Activated CD4-positive, alpha-beta T cell treated with anti-CD3 and anti-CD28 coated beads, Interleukin-2, amount 10 ng/mL, durations not matched to agents 24 days and 14 days (primary cell): ENCODE measurements around the gene WDR88. TPM values are rescaled to one million over a fixed set of nuclear protein-coding genes. Genes with fewer than 3 reads are reported as not detected.
A peak's percentile ranks its signal among the peaks of the same experiment; 100 is the strongest.

Experiments used
- DNase-seq: peaks from one replicate; pipeline ENCODE4 v3.0.0; 2022
- H3K27ac Mint-ChIP-seq: one replicate; pipeline ENCODE4 v1.8.0; 2022; ENCODE audit warnings: mild to moderate bottlenecking, mixed read lengths
- H3K27me3 Mint-ChIP-seq: one replicate; pipeline ENCODE4 v1.8.0; 2022; ENCODE audit warnings: mixed read lengths
- H3K36me3 Mint-ChIP-seq: one replicate; pipeline ENCODE4 v1.8.0; 2022; ENCODE audit warnings: low read depth, mild to moderate bottlenecking, mixed read lengths
- H3K4me1 Mint-ChIP-seq: one replicate; pipeline ENCODE4 v1.8.0; 2021; ENCODE audit warnings: mixed read lengths
- H3K4me3 Mint-ChIP-seq: one replicate; pipeline ENCODE4 v1.8.0; 2022; ENCODE audit warnings: mild to moderate bottlenecking, moderate library complexity, mixed read lengths
- H3K9me3 Mint-ChIP-seq: one replicate; pipeline ENCODE4 v1.8.0; 2021; ENCODE audit warnings: mixed read lengths
- intact Hi-C: fragments of 100-400 bp; cut with micrococcal nuclease; formaldehyde crosslinking; loops from one replicate; pipeline ENCODE4 v1.15.1; 2023
- total RNA-seq: library from RNA; stranded (reverse); gene quantifications from 2 replicates; pipeline ENCODE4 v1.2.3, GENCODE V29; 2022

Gene WDR88
- total RNA-seq, 1 donor from 2014 or later, result not detected

GRCh38 chr19:33191501-33191900 is 59.6 kb downstream of the WDR88 start:
- no peak for DNase-seq
- H3K27me3 Mint-ChIP-seq, result peaks cover 41% of the 10 kb centered on the region
- H3K36me3 Mint-ChIP-seq, result no peaks in the 10 kb centered on the region
- no peaks in the 10 kb centered on the region for H3K4me1 Mint-ChIP-seq
- no peaks in the 10 kb centered on the region for H3K9me3 Mint-ChIP-seq
- no peak overlapping the region for H3K27ac Mint-ChIP-seq
- no peak overlapping the region for H3K4me3 Mint-ChIP-seq
- intact Hi-C loops, result no loop called here

- Mint-ChIP-seq H3K36me3 (no peaks in the 10 kb centered on the region), H3K4me3 (no peak overlapping the region), H3K27me3 (peaks cover 45% of the 10 kb centered on the region), H3K4me1 (no peaks in the 10 kb centered on the region), H3K27ac (no peak overlapping the region), H3K9me3 (no peaks in the 10 kb centered on the region)
- no peak for DNase-seq
- intact Hi-C loops, result no loop called here
Measured at GRCh38 chr19:33192010-33192409, 60.1 kb downstream of the WDR88 start.

GRCh38 chr19:33193269-33193864 is 61.5 kb downstream of the WDR88 start:
- H3K27ac Mint-ChIP-seq, result no peak overlapping the region
- H3K9me3 Mint-ChIP-seq, result no peaks in the 10 kb centered on the region
- peak overlapping the region; percentile 39 for H3K4me3 Mint-ChIP-seq
- no peaks in the 10 kb centered on the region for H3K36me3 Mint-ChIP-seq
- DNase-seq, result no peak
- intact Hi-C loops, result no loop called here
- peaks cover 45% of the 10 kb centered on the region for H3K27me3 Mint-ChIP-seq
- H3K4me1 Mint-ChIP-seq, result no peaks in the 10 kb centered on the region

- no peaks in the 10 kb centered on the region for H3K36me3 Mint-ChIP-seq
- peaks cover 45% of the 10 kb centered on the region for H3K27me3 Mint-ChIP-seq
- H3K4me3 Mint-ChIP-seq, result peak within 1 kb of the TSS; percentile 40
Measured at GRCh38 chr19:33193865-33194362, 62.0 kb downstream of the WDR88 start, which contains the start of gene LRP3. Gene LRP3 (plus strand): TSS chr19:33194330. CDS start chr19:33194786, 456 bp downstream.

GRCh38 chr19:33194532-33194885 is 62.6 kb downstream of the WDR88 start:
- no peak overlapping the region for H3K27ac Mint-ChIP-seq

More at GRCh38 chr19:33193865-33194362, 62.0 kb downstream of the WDR88 start, which contains the start of gene LRP3:
- no peaks in the 10 kb centered on the region for H3K4me1 Mint-ChIP-seq
- H3K27ac Mint-ChIP-seq, result no peak within 1 kb of the TSS
- H3K9me3 Mint-ChIP-seq, result no peaks in the 10 kb centered on the region
- intact Hi-C loops, result no loop called here
- DNase-seq, result no peak

GRCh38 chr19:33194886-33195644 is 63.2 kb downstream of the WDR88 start:
- intact Hi-C loops, result no loop called here
- H3K9me3 Mint-ChIP-seq, result no peaks in the 10 kb centered on the region
- no peaks in the 10 kb centered on the region for H3K4me1 Mint-ChIP-seq
- no peak for DNase-seq
- no peaks in the 10 kb centered on the region for H3K36me3 Mint-ChIP-seq
- H3K4me3 Mint-ChIP-seq, result peak overlapping the region; percentile 40
- peaks cover 43% of the 10 kb centered on the region for H3K27me3 Mint-ChIP-seq
- no peak overlapping the region for H3K27ac Mint-ChIP-seq

More at GRCh38 chr19:33194532-33194885, 62.6 kb downstream of the WDR88 start:
- H3K27me3 Mint-ChIP-seq, result peaks cover 43% of the 10 kb centered on the region
- H3K4me1 Mint-ChIP-seq, result no peaks in the 10 kb centered on the region
- H3K36me3 Mint-ChIP-seq, result no peaks in the 10 kb centered on the region
- DNase-seq, result no peak
- intact Hi-C loops, result no loop called here
- no peak overlapping the region for H3K4me3 Mint-ChIP-seq
- no peaks in the 10 kb centered on the region for H3K9me3 Mint-ChIP-seq

- no peak overlapping the region for H3K4me3 Mint-ChIP-seq
Measured at GRCh38 chr19:33195645-33196347, 63.9 kb downstream of the WDR88 start.

GRCh38 chr19:33196446-33197193 is 64.7 kb downstream of the WDR88 start:
- no peaks in the 10 kb centered on the region for H3K9me3 Mint-ChIP-seq
- H3K27ac Mint-ChIP-seq, result no peak overlapping the region
- intact Hi-C loops, result no loop called here
- DNase-seq, result no peak
- no peak overlapping the region for H3K4me3 Mint-ChIP-seq
- peaks cover 35% of the 10 kb centered on the region for H3K27me3 Mint-ChIP-seq
- H3K4me1 Mint-ChIP-seq, result no peaks in the 10 kb centered on the region
- H3K36me3 Mint-ChIP-seq, result no peaks in the 10 kb centered on the region

More at GRCh38 chr19:33195645-33196347, 63.9 kb downstream of the WDR88 start:
- peaks cover 39% of the 10 kb centered on the region for H3K27me3 Mint-ChIP-seq
- H3K9me3 Mint-ChIP-seq, result no peaks in the 10 kb centered on the region
- DNase-seq, result no peak
- no peaks in the 10 kb centered on the region for H3K36me3 Mint-ChIP-seq
- no peaks in the 10 kb centered on the region for H3K4me1 Mint-ChIP-seq
- no peak overlapping the region for H3K27ac Mint-ChIP-seq
- intact Hi-C loops, result no loop called here

- DNase-seq, result no peak
- H3K4me1 Mint-ChIP-seq, result no peaks in the 10 kb centered on the region
- intact Hi-C loops, result no loop called here
- no peak overlapping the region for H3K27ac Mint-ChIP-seq
- H3K9me3 Mint-ChIP-seq, result no peaks in the 10 kb centered on the region
- H3K36me3 Mint-ChIP-seq, result no peaks in the 10 kb centered on the region
- H3K27me3 Mint-ChIP-seq, result peaks cover 25% of the 10 kb centered on the region
- H3K4me3 Mint-ChIP-seq, result no peak overlapping the region
Measured at GRCh38 chr19:33197591-33198000, 65.7 kb downstream of the WDR88 start.

- Mint-ChIP-seq H3K9me3 (no peaks in the 10 kb centered on the region), H3K27me3 (peaks cover 19% of the 10 kb centered on the region)
Measured at GRCh38 chr19:33198169-33198568, 66.3 kb downstream of the WDR88 start.

GRCh38 chr19:33199441-33200265 is 67.7 kb downstream of the WDR88 start:
- Mint-ChIP-seq H3K4me3 (no peak overlapping the region), H3K27me3 (peaks cover 13% of the 10 kb centered on the region), H3K4me1 (no peaks in the 10 kb centered on the region), H3K27ac (no peak overlapping the region), H3K9me3 (no peaks in the 10 kb centered on the region), H3K36me3 (no peaks in the 10 kb centered on the region)
- intact Hi-C loops, result no loop called here
- DNase-seq, result no peak

More at GRCh38 chr19:33198169-33198568, 66.3 kb downstream of the WDR88 start:
- no peaks in the 10 kb centered on the region for H3K36me3 Mint-ChIP-seq
- H3K4me1 Mint-ChIP-seq, result no peaks in the 10 kb centered on the region
- intact Hi-C loops, result no loop called here
- H3K4me3 Mint-ChIP-seq, result no peak overlapping the region
- no peak for DNase-seq
- no peak overlapping the region for H3K27ac Mint-ChIP-seq

- H3K4me3 Mint-ChIP-seq, result no peak overlapping the region
Measured at GRCh38 chr19:33201473-33201872, 69.6 kb downstream of the WDR88 start.

More at GRCh38 chr19:33201473-33201872, 69.6 kb downstream of the WDR88 start:
- no peak for DNase-seq
- H3K27me3 Mint-ChIP-seq, result peaks cover 4% of the 10 kb centered on the region
- no peaks in the 10 kb centered on the region for H3K36me3 Mint-ChIP-seq
- no peaks in the 10 kb centered on the region for H3K9me3 Mint-ChIP-seq
- intact Hi-C loops, result no loop called here
- no peaks in the 10 kb centered on the region for H3K4me1 Mint-ChIP-seq
- H3K27ac Mint-ChIP-seq, result no peak overlapping the region
